CD4-positive, alpha-beta T cell treated with Interleukin-17A for 1 hour (primary cell): ENCODE data around the gene HCLS1.
"Not testable (repeated sequence)": the region's sequence is repeated elsewhere in the genome, so short reads cannot be mapped to it uniquely, and the experiment has no call there.

Experiments
- DNase-seq: peaks from one replicate; pipeline ENCODE4 v3.0.0-alpha.2; 2020

HCLS1 gene

DNA sequence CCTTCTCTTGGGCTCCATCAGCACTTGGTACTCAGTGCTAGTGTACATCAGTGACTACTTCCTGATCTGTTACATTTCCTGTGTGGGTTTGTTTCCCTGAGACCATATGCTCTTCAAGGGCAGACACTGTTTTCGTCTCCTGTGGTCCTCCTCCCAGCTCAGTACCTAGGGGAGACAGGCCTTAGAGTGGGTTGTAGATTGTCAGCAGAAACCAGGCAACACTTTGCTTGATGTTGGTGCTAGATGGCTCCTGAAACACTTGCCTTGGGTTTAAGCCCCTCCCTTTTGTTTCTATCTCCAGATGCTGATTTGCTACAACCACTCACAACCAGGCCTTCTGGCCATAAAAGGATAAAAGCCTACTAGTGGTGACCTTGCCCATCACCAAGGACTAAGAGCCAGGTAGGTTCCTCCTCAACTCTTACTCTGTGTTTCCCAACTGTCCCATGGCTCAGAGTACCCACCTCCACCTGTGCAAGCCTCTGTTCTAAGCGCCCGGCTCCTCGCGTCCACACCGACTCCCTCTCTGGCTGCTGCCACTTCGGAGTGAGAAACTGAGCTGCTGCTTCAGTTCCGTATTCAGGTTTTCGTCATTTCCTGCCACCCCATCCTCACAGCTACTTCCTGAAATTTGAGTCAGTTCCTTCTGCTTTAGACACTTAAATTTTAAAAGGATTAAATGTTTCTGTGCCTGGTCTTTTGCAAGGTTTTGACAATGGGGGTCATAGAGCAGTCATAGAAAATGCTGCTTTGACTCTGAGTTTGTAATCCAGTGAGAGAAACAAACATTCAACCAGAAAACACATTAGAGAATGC lies at the start of gene HCLS1:
Gene HCLS1, minus strand, starts transcription at position 548 of the 816 bp plus-strand sequence. CDS start 2,556 bp downstream, outside the sequence.
- DNase-seq: peak; percentile 83

DNA sequence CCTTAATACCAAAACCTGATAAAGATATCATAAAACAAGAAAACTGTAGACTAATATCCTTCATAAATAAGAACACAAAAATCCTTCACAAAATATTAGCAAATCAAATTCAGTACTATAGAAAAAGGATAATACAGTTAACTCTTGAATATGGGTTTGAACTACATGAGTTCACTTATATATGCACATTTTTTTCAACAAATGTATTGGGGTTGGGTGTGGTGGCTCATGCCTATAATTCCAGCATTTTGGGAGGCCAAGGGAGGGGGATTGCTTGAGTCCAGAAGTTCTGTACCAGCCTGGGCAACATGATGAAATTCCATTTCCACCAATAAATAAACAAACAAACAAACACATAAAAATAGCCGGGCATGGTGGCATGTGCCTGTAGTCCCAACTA lies 49.6 kb upstream of the HCLS1 start:
- DNase-seq: no peak

DNA sequence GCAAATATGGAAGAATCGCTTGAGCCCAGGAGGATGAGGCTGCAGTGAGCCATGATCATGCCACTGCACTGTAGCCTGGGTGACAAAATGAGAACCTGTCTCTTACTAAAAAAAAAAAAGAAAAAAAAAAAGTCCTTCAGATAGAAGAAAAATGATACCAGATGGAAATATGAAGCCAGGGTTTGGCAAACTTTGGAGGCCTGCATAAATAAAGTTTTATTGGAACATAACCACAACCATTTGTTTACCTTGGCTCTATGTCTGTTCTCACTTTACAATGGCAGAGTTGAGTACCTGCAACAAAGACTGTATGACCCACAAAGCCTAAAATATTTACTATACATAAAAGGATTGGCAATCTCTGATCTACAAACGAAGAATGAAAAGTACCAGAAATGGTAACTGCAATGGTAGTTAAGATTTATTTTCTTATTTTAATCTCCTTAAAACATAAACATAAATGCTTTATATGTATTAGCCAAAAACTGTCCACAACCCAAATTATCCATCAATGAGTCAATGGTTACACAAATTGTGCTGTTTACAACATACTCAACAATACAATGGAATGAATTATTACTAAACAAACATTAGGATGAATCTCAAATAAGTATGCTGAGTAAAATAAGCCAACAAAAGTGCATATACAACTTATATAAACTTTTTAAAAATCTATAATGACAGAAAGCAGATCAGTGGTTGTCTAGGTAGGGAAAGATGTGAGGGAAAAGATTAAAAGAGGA lies 47.0 kb upstream of the HCLS1 start:
- DNase-seq: no peak

GRCh38 chr3:121705541-121705940 lies 44.8 kb upstream of the HCLS1 start:
- no peak for DNase-seq

- no peak for DNase-seq
Measured at GRCh38 chr3:121703973-121704372, 43.3 kb upstream of the HCLS1 start.

DNA sequence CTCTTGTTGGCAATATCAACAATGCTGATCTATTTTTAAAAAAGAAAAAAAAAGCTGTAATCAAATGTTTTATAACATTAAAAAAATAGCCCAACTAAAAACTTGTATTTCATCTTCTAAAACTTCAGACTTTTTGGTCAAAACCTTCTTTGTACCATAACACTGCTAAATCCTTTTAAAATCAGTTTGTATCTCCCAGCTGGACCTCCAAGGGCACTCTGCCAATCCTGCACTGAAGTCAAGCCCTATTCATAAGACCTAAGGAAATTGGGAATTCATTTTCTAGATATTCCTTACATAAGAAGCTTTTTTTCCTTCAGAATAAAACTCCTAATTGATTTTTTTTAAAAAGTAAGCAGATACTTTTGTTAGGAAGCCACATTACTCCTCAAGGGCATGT lies 38.2 kb upstream of the HCLS1 start:
- no peak for DNase-seq

- DNase-seq: no peak
Measured at GRCh38 chr3:121698476-121698875, 37.8 kb upstream of the HCLS1 start.

DNA sequence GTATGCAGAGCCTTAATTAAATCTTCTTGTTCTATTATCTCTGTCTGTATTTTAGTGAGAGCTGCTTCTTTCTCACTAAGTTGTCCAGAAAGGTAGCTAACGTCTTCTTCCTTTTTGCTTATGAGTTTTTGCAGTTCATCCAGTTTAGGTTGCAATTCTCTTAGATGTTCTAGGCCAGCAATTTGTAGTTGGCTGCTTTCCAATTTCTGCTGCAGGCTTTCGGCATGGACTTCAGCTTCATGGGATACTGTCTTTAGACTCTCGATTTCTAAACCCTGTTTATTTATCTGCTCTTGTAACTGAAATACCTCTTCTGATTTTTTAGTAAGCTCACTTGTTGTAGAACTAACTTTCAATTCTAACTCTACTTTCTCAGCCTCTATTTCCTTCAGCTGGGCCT lies 35.5 kb upstream of the HCLS1 start:
- DNase-seq: no peak

GRCh38 chr3:121692010-121692699 lies 31.5 kb upstream of the HCLS1 start:
- no peak for DNase-seq

GRCh38 chr3:121690777-121691405 lies 30.2 kb upstream of the HCLS1 start:
- DNase-seq: no peak

DNA sequence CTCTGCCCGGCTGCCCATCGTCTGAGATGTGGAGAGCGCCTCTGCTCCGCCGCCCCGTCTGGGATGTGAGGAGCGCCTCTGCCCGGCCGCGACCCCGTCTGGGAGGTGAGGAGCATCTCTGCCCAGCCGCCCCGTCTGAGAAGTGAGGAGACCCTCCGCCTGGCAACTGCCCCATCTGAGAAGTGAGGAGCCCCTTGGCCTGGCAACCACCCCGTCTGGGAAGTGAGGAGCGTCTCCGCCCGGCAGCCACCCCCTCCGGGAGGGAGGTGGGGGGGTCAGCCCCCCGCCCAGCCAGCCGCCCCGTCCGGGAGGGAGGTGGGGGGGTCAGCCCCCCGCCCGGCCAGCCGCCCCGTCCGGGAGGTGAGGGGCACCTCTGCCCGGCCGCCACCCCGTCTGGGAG lies 28.0 kb upstream of the HCLS1 start:
- not testable (repeated sequence) for DNase-seq

DNA sequence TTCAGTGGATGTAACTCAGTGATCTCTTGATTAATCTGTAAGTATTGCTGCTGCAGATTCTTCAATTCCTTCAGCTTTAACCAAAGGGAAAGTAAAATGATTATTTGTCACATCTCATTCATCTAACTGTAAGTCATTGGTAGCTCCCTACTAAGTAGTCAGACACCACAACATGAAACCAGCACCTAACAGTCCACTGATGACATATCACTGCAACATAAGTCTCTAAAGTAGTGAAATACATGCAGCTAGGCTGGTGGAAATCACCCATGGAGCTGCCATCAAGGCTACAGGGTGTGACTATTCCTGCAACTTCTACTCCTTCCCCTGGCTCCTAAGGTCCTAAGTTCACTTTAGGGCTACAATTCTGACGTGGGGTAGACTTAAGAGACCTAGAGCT lies 21.1 kb upstream of the HCLS1 start:
- DNase-seq: no peak

GRCh38 chr3:121677141-121677540 lies 16.4 kb upstream of the HCLS1 start:
- no peak for DNase-seq

DNA sequence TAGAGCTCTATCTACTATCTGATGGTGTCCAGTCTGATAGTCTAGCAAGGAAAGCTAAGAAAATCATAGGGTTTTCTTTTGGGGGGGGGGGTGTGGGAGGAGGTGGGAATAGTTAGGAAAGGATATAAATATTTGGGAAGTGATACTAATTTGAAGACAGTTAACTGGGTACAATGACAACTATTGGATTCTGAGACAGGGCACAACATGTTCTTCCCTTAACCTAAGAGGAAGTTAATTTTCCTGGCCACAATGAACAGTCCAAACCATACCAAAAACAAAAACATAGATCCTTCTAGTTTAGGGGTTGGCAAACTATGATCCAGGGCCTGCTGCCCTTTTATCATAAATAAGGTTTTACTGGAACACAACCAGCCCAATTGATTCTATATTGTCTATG lies 10.0 kb upstream of the HCLS1 start:
- DNase-seq: no peak

DNA sequence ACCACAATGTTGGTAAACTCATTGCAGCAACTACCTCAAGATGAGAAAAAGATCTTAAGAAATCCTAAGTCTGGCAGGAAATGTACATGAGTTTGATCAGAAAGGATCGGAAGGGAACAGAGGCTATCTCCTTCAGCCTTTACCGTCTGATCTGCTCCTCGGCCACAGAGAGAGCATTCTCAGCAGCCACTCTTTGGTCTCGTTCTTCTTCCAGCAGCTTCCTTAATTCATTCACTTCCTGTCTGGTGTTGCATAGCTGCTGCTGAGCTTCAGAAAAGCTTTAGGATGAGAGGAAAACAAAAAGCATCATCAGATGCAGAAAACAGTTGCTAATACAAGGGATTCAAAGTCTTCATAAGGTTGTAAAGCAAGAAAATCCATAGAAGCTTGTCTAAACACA lies 6.6 kb upstream of the HCLS1 start:
- no peak for DNase-seq

- DNase-seq: no peak
Measured at GRCh38 chr3:121665488-121665887, 4.8 kb upstream of the HCLS1 start.

DNA sequence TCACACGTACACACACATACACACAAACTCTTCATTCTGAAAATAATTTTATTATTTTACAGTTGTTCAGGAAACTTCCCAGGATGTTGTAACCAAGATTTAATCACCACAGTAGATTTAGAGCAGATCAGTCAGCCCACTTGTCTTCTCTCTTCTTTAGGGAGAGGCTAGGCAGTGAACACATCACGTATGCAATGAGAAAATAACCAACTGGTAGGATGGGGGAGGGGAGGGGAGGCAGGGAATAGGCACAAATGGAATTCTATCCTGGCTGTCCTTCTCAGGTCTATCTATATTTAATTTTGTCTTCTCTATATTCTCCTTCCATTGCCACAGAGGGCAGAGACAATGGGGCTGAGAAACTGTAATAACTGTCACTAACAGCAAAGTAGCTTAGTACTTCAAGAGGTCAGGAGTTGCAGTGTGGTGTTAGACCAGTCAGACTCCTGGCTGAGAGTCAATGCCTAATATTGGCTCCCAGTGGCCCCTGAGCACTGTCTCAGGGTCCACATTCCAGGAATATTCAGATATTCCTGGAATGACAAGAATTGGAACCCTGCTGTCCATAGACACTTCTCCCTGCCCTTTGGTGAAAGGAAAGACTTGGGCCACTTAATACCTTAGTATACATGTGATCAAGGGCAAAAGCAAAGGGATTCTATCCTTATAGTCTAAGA lies 2.6 kb upstream of the HCLS1 start:
- no peak for DNase-seq

- DNase-seq: no peak
Measured at GRCh38 chr3:121662742-121663141, 2.0 kb upstream of the HCLS1 start.

GRCh38 chr3:121661376-121661775 lies 673 bp upstream of the HCLS1 start:
- DNase-seq: no peak

GRCh38 chr3:121659586-121659985 lies 1.1 kb downstream of the HCLS1 start:
- DNase-seq: no peak

DNA sequence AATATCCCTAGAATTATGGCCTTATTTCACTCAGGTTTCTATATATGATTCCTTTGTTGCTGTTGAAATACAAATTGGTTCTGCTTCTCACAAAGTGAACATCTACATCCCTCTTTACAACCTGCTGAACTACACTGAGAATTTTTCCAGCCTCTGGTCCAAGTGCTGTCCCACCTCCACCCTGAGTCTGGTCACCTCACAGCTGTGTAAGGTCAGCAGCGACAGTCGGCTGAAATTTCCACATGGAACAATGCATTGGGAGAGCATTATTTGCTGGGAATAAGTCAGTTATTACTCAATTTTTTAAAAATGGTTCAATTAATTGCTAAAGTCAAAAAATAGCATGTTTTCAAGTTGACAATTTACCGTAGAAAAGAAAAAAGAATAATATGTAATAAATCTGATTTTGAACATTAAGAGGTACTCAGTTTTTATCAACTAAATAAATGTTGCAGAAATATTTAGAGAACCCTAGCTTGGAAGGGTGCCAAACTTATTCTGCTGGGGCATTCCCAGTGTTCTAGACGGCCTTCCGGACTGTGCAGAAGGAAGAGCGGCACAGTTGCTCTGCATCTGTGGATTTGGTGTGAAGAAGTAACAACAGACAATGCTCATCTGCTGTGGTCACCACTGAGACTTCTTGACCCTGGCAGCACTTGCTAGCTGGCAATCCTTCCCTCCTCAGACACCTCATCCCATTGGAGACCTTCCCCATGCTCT lies 1.8 kb downstream of the HCLS1 start:
- no peak for DNase-seq
